Measurements from ENCODE around the gene DYTN.

GRCh38 chr2:206688453-206688852 is 29.7 kb downstream of the DYTN start:
- TF ChIP-seq CTCF (IDR thresholded peaks at IDR 0.05; ENCODE audit: low read depth, low read length) (no peak), EZH2phosphoT487 (IDR thresholded peaks at IDR 0.05; ENCODE audit: low read depth) (no peak)
